Activated T-cell treated with anti-CD3 and anti-CD28 coated beads for 4 hours (primary cell): ENCODE data around the gene ARFGEF2.
"Not testable (repeated sequence)": the region's sequence is repeated elsewhere in the genome, so short reads cannot be mapped to it uniquely, and the experiment has no call there.

Source experiments
- DNase-seq: peaks from one replicate; pipeline ENCODE4 v3.0.0-alpha.2; 2020

The ARFGEF2 gene

DNA sequence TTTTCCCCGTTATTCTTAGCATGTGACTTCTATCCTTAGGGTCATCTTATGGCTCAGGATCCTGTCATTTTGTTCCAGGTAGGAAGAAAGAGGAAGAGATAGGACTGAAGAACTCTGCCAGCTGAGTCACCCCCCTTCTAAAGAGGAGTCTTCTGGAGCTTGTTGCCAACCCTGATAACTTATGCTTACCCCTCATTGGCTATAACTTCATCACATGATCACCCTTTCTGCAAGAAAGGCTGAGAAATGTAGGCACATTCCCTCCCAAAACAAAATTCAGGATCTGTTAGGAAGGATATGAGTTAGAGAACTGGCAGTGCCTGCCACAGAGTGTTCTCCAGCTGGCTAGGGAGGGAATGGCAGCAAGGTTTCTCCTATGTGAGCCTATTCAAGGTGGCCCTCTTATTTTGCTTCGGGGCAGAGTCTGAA lies 35.6 kb downstream of the ARFGEF2 start:
- no peak for DNase-seq

DNA sequence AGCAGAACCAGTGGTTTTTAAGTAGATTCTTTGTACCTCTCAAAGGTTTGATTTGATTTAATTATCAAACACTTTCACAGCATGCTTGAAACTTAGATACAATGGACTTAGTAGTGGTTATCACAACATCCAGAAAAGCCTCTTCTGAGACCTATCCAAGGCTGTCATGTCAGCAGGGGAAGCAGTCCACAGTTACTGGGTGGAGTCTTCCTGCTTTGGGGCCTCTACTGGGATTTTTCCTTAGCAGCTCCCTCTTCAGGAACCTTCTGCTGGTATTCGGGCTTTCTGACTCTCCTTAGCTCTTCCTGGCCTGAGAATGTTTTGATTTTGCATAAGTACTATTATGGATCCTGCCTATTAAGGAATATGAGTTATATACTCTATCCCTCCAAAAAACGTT lies 36.0 kb downstream of the ARFGEF2 start:
- no peak for DNase-seq

DNA sequence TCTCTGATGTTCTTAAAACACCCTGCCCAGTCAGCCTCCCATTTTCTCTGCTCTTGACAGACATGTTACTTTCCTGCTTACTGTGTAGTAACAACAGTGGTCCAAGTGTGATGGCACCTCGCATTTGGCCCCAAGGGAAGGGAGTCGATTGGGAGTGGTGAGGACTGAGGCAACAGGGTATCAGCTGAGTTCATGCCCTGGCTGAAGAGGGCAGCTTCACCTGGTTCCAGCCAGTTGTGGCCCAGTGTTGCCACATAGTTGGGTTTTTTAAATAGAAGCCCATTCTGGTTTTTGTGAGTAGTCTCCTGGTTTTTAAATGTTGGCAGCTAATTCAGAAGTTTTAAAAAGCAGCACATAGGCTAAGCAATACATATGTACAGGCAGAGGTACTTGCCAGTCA lies 37.2 kb downstream of the ARFGEF2 start:
- DNase-seq, result no peak

DNA sequence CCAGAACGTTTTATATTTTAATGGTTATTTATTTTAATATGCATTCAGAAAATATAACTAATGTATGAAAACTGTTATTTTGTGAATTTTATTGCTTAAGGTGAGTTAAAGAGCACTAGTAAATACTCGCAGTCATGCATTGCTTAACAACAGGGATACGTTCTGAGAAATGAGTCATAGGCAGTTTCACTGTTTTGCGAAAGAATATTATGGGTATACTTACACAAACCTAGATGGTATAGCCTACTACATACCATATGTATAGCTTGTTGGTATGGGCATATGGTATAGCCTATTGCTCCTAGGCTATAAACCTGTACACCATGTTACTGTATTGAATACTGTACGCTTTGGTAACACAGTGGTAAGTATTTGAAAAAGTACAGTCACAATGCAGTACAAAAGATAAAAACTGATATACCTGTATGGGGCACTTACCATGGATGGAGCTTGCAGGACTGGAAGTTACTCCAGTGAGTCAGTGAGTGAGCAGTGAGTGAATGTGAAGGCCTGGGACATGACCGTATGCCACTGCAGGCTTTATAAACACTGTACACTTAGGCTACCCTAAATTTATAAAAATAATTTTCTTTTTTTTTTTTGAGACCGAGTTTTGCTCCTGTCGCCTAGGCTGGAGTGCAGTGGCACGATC lies 38.5 kb downstream of the ARFGEF2 start:
- DNase-seq, result no peak

DNA sequence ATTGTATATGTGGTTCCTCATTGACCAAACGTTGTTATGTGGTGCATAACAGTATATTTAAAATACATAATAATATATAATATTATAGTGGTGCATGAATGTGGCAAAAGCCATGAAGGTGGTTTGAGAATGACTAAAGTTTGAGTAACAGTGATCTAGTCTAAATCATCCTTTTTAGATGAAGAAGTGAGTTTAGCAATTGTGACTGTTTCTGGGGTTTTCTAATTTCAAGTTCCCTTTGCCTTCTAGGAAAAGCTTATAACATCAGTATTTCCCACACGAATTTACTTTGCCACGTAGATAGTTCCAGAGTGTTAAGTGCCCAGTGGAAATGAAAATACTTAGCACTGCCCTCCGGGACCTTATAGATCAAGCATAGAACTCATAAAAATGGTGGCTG lies 40.9 kb downstream of the ARFGEF2 start:
- no peak for DNase-seq

DNA sequence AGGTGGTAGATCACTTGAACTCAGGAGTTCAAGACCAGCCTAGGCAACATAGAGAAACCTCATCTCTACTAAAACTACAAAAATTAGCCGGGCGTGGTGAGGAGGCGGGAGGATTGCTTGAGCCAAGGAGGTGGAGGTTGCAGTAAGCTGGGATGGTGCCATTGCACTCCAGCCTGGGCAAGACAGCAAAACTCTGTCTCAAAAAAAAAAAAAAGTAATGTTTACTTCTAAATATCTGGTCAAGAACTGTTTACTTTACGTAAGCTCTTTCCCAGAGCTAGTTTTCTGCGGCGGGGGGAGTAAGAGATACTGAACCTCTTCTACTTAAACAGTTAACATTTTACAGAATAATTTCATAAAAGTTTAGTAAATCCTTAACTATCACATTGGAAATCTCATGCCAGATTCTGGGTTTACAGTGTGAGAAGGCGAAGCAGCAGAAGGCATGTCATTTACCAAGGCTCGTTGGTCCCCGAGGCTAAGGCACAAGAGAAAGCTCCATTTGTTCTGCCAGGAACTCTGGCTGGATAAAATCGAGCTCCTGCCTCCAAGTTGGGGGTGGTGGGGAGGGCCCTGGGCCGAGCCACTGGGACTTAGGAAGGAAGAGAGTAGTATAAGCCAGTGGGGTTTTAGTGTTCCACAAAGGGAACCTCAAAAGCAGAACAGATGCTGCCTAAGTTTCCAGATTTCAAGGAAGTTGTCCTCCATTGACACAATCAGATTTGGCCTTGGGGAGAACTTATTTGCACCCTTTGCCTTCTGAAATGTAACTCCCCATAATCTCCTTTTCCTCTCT lies 41.7 kb downstream of the ARFGEF2 start:
- DNase-seq, result no peak

DNA sequence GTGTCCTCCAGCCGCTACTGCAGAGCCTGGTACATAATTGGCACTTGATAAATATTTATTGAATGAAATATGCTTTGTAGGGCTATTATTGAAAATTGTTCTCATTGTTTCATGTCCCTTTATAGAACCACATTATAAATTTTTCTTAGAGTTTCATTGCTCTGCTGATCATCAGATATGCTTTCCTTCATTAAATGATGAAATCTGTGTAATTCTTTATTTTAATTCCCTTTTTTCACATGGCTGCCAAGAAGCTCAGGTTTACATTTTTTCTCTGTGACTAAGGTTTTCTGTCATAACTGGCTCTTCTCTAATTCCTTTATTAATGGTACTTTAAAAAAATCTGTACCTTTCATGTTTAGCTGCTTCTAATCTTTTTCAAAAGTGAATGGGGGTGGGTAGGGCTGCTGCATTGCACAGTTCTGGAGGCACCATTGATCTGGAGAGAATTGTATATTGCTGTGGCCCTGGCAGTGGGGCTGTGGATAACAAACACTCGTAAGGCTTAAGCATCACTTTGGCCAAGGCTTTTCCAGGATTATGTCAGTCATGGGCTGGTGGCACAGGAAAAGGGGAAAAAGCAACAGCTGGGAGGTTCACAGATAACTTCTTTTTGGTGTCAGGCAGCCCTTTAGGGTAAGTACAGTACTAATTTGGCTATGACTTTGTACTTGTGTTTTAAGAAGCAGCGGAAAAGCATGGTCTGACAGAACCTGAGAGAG lies 43.8 kb downstream of the ARFGEF2 start:
- DNase-seq, result no peak

DNA sequence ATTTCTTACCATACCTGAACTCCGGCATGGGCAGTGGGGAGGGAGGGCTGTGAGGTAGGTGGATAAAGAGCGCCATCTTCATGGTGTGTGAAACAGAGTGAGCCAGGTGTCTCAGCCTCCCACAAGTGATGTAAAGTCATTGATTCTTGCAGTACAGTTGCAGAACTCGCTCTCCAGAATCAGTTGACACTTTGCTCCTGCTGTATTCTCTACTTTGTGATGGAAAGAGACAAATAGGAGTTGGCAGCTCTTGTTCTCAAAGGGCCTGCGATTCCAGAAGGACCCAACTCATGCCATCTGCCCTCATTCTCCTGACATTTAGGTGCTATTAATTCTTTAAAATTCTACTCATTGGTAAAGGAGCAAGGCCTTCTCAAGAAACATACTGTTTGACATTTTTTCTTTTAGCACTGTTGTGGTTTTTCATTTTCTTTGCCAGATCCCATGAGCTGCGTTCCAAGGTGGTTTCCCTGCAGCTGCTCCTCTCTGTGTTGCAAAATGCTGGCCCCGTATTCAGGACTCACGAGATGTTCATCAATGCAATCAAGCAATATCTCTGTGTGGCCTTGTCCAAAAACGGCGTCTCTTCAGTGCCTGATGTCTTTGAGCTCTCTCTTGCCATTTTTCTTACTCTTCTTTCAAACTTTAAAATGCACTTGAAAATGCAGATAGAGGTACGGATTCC lies 49.3 kb downstream of the ARFGEF2 start:
- DNase-seq, result no peak

DNA sequence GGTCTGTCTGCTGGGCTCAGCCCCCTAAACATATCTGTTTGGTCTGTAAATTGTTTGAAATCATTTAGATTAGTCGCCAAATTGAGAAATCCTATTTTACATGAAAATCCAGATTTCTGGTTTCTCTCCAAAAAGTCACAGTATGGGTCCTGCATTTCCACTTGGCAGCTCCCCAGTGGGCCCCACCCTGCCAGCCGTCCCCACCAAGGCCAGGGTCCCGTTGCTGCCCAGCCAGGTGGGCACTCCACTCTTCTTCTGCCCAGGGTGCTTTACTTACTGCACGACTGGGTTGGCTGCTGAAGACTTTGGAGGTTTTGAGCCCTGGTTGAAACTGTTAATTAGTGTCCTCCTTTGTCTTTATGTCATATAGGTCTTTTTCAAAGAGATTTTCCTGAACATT lies 50.4 kb downstream of the ARFGEF2 start:
- no peak for DNase-seq

DNA sequence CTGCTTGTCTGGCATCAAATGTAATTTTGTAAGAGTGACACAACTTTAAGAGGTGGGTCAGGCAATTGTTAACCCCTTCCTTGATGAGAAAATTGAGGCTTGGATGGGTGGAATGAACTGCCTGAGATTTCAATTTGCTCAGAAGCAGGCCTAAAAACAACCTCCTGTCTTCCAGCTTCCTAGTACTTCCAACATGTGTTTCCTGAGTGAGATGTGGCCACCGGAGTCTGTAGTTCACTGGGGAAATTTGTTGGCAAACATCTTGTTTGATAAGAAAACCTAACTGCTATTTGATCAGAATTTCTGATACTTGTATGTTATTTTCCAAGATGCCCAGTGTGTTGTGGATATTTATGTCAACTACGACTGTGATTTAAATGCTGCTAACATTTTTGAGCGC lies 51.3 kb downstream of the ARFGEF2 start:
- no peak for DNase-seq

DNA sequence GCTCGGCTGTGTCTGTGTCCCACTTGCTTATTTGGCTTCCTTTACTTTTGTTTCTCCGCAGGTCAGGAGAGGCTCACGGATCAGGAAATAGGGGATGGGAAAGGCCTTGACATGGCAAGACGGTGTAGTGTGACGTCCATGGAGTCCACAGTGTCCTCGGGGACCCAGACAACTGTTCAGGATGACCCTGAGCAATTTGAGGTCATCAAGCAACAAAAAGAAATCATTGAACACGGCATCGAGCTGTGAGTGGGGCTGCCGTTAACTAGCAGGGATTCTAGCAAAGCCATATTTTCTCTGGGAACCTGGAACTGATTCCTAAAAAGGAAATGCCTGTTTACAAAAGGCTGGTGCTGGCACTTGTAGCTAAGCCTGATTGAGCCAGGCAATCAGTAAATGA lies 54.4 kb downstream of the ARFGEF2 start:
- no peak for DNase-seq

DNA sequence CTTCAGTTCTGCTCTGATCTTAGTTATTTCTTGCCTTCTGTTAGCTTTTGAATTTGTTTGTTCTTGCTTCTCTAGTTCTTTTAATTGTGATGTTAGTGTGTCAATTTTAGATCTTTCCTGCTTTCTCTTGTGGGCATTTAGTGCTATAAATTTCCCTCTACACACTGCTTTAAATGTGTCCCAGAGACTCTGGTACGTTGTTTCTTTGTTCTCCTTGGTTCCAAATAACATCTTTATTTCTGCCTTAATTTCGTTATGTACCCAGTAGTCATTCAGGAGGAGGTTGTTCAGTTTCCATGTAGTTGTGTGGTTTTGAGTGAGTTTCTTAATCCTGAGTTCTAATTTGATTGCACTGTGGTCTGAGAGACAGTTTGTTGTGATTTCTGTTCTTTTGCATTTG lies 58.5 kb downstream of the ARFGEF2 start:
- not testable (repeated sequence) for DNase-seq

DNA sequence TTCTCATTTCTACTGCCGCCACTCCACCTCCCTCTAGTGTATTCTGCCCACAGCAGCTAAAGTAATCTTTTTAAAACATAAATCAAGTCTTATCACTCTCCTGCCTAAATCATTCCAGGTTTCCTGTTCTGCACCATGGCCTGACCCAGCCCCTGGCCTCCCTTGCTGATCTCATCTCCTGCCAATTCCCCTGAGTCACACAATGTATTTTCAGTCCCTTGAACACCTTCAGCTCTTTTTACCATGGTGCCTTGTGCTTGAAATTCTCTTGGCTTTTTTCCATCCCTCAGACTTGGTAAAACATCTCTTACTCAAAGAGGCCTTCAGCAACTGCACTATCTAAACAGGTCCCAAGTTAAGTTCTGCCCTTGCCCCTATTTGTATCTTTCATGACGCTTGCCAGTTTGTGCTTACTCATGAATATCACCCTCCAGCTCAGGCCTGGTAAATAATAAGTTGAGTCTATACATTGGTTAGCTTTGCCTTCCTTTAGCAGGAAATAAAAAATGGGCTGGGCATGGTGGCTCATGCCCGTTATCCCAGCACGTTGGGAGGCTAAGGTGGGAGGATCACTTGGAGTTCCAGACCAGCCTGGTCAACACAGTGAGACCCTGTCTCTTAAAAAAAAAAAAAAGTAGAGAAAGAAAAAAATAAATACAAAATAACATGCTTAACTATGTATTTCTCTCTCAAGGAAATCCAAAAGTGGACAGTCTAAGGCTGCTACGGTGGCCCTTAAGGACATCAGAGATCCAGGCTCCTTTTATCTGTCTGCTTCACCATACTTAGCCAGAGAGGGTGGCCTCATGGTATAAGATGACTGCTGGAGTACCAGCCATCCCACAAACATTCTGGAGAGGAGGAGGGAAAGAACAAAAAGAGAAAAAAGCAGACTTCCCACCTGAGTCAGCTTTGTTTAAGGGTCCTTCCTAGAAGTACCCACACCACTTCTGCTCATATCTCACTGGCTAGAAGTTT lies 62.2 kb downstream of the ARFGEF2 start:
- DNase-seq, result no peak

DNA sequence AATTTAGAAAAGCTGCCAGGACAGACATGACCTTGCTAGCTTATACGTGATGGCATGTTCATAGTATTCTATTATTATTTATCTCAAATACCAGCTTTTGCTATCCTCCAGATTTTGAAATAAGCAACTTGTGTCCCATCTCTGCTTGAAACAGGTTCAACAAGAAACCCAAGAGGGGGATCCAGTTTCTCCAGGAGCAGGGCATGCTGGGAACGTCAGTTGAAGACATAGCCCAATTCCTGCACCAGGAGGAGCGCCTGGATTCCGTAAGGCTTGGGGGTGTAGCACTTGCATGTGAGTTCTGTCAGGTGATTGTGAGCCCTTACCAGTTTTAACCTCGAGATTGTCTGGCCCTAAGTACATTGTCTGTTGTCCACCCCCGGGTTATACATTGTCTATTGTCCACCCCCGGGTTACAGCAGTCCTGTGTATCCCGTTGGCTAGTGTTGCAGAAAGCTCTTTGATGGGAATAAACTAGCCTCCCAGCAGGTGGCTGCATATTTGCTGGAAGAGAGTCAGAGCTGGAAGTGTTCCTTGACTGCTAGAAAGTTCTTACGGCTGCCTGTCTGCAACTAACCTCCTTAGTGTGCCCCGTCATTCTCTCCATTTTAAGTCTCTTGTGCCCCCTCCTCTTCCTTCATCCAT lies 63.2 kb downstream of the ARFGEF2 start:
- no peak for DNase-seq

DNA sequence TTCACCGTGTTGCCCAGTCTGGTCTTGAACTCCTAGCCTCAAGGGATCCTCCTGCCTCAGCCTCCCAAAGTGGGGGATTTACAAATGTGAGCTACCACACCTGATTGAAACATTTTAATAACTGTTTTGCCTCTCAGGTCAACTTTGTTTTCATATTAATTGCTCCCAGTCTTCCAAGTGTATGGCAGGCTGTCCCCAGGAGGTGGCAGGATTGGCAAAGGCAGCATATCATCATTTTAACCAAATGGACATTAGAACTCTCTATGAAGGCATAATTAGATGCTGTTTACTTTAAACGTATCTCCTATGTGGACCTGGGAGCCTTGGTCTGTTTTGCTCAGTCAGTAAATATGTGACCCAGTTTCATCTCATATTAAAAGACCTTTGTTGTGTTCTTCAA lies 65.4 kb downstream of the ARFGEF2 start:
- DNase-seq, result no peak

DNA sequence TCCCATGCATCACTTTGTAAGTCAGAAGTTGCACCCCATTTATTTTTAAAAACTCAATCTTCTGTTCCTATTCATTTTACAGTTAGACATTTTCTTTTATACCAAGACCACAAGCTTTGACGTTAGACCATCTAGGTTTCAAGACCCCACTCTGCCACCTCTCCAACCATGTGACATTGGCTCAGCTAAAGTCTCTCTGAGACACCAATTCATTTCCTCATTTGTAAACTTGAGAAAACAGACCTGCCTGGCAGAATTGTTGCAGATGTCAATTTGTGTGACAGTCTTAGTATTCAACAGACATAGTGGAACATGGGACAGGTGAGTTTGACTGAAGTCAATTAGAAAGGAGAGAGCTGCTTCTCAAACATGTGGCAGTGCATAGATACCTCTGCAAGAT lies 69.0 kb downstream of the ARFGEF2 start:
- DNase-seq, result no peak

DNA sequence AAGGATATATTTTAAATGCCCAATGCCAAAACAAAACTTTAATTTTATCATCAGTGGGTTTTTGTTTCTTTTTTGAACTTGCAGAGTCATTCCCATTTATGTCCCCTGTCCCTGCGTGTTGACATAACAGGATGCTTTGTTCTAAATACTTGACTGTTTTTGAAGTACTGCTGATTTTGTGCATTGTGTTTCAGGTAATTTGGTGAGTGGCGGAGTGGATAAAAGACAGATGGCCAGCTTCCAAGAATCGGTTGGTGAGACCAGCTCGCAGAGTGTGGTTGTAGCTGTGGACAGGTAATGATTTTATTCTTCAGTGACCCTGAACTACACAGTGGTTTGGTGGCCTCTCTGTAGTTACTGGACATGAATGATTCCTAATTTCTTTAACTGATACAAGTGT lies 74.1 kb downstream of the ARFGEF2 start:
- no peak for DNase-seq

DNA sequence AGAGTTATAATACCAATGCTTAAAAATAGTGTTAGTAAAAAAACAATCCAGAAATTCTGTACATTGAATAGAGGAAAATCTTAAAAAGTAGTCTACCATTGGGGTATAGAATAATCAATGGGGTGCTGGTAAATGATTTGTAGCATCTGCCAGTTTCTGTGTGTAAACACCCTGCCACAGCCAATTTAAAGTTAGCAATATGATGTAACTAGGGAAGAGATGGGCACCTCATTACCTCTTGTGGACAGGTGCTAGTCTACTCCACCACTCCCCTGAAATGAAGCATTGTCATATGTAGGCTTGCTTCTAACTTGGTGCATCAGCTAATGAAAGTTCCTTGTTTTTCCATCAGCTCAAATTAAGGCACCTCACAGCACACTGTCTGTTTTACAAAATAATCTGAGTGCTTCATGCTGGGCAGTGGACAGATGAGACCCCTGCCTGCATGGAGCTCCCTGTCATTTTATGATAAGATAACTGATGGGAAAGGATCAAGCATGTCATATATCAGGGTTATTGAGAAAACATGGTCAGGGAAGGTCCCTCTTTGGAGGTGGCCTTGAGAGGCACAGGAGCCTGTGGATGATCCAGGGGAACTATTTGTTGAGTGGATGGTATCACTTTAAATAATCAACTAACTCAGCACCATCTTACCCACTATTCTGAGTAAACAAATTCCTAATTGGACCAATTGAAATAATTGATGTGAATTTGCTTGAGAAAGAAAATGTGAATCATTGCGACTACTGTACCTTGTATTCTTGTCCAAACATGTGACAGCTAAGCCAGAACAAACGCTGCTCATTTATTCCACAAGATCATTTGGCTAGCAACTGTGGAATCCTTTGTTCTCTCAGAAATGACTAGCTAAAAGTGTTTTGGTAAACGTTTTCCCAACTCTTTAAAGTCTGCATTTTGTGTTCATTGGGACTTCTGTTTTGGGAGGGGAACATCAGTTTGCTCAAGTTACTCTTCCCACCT lies 78.7 kb downstream of the ARFGEF2 start:
- no peak for DNase-seq

DNA sequence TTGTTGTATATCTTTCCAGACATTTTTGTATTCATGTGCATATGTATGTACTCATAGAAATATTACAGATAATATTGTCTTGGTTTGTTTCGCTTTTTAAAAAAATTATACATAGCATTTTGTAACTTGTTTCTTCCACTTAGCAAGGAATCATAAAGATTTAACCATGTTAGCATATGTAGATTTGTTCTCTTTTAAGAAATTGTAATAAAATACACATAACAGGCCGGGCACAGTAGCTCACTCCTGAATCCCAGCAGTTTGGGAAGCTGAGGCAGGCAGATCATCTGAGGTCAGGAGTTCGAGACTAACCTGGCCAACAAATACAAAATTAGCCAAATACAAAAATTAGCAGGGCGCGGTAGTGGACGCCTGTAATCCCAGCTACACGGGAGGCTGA lies 80.2 kb downstream of the ARFGEF2 start:
- no peak for DNase-seq

DNA sequence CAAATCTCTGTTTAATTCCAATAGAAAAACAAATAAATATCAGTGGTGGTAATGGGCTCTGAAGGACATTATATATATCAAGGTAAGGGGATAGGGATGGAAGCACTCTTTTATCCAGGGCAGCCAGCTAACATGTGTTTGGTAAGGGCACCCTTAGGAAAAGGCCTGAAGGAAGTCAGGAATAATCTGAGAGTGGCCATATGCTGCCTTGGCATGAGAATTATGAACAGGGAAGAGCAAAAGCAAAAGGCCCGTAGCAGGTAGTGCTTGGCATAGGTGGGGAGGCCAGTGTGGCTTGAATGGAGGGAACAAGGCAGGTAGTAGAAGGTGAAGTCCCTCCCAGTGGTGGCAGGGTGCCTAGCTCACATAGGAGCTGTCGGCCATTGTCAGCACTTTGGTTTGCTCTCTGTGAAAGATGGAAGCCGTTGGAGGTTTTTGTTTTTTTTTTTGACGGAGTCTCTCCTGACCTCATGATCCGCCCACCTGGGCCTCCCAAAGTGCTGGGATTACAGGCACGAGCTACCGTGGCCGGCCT lies 85.0 kb downstream of the ARFGEF2 start:
- no peak for DNase-seq
